HepG2 (cell line): ENCODE measurements around the gene NPHP4. TPM values are rescaled to one million over a fixed set of nuclear protein-coding genes. Genes with fewer than 3 reads are reported as not detected.

Source experiments
- ATAC-seq: fragments of 200-7000 bp; cut with Tn5 transposase; 3 replicates; pipeline ENCODE4 v1.9.1; 2020; ENCODE audit warnings: mild to moderate bottlenecking, moderate library complexity
- BruUV-seq: library from RNA; stranded (reverse); fragments of 400-500 nt; replicated peaks from 2 replicates; lab custom pipeline; 2021; lab: Mats Ljungman, UMichigan
- CTCF ChIA-PET: fragments of 300-600 bp; formaldehyde crosslinking; extraction: SDS; loops from one replicate; lab custom pipeline; 2021; ENCODE audit warnings: low total read pairs, inconsistent platforms, low intra/inter-chr PET ratio; lab: Yijun Ruan, JAX
- POLR2A ChIA-PET: fragments of 350-600 bp; sonication (Branson Sonifier 250); formaldehyde crosslinking; loops from one replicate; lab custom pipeline; 2020; ENCODE audit warnings: antibody characterized with exemption, inconsistent platforms; lab: Yijun Ruan, JAX
- DNase-seq: peaks from one replicate; pipeline ENCODE4 v3.0.0-alpha.2; 2015; ENCODE audit warnings: low spot score
- FAIRE-seq: peaks from 3 replicates; lab custom pipeline; 2011; peaks lifted over from hg19 to GRCh38; lab: Jason Lieb, UNC
- H2AFZ ChIP-seq: one replicate; pipeline ENCODE4 v1.6.1; 2011; ENCODE audit warnings: low read length, inconsistent platforms
- H3K27ac ChIP-seq: fragments of 300-600 bp; 3 replicates; pipeline ENCODE4 v1.8.0; 2011; ENCODE audit warnings: mixed run types, mild to moderate bottlenecking, mixed read lengths, low read length, inconsistent platforms; ENCODE audit not compliant: insufficient read depth; ENCODE audit errors: extremely low read length
- H3K27me3 ChIP-seq, 2 experiments: fragments of 200-600 bp in 1 of 2; 2 replicates in 1 of 2; 3 replicates in 1 of 2; pipeline versions ENCODE4 v1.6.0 to v1.8.0; 2011; ENCODE audit warnings: low read length in 2 of 2, mild to moderate bottlenecking in 2 of 2, moderate library complexity in 2 of 2, inconsistent platforms in 1 of 2; ENCODE audit not compliant: insufficient read depth in 2 of 2, control insufficient read depth in 1 of 2
- H3K36me3 ChIP-seq, 2 experiments: fragments of 200-600 bp in 1 of 2; replicated peaks in 1 of 2; 2 replicates in 1 of 2; 3 replicates in 1 of 2; pipeline versions ENCODE4 v1.5.1 to v1.8.0; 2011; ENCODE audit warnings: low read length in 2 of 2, inconsistent platforms in 1 of 2; ENCODE audit not compliant: insufficient read depth in 2 of 2, control insufficient read depth in 1 of 2
- H3K4me1 ChIP-seq: 2 replicates; pipeline ENCODE4 v1.5.1; 2012; ENCODE audit warnings: low read length, inconsistent platforms; ENCODE audit not compliant: insufficient read depth
- H3K4me2 ChIP-seq: 2 replicates; pipeline ENCODE4 v1.6.0; 2011; ENCODE audit warnings: low read depth, low read length, inconsistent platforms
- H3K4me3 ChIP-seq, 3 experiments: fragments of 200-600 bp in 1 of 3; sonication (generic), shearing (Covaris generic) in 1 of 3; replicated peaks in 1 of 3; 2 replicates each; pipeline ENCODE4 v1.5.1; 2011 to 2016; ENCODE audit warnings: low read length in 3 of 3, inconsistent platforms in 2 of 3, low read depth in 2 of 3, mild to moderate bottlenecking in 2 of 3, control low read depth in 1 of 3, mixed read lengths in 1 of 3; ENCODE audit not compliant: insufficient read depth in 1 of 3
- H3K79me2 ChIP-seq: one replicate; pipeline ENCODE4 v1.6.1; 2011; ENCODE audit warnings: low read length, inconsistent platforms; ENCODE audit not compliant: insufficient read depth
- H3K9ac ChIP-seq: 2 replicates; pipeline ENCODE4 v1.6.0; 2011; ENCODE audit warnings: mild to moderate bottlenecking, low read depth, low read length, inconsistent platforms; ENCODE audit not compliant: insufficient read depth
- H3K9me3 ChIP-seq: 2 replicates; pipeline ENCODE4 v1.5.1; 2012; ENCODE audit warnings: mild to moderate bottlenecking, low read length
- H4K20me1 ChIP-seq: 2 replicates; pipeline ENCODE4 v1.6.0; 2011; ENCODE audit warnings: inconsistent platforms, mild to moderate bottlenecking, low read length, moderate library complexity; ENCODE audit not compliant: insufficient read depth
- KMT2B ChIP-seq: IDR thresholded peaks from 2 replicates; pipeline ENCODE4 v1.6.1; 2016; ENCODE audit warnings: missing genetic modification reagents, missing compliant biosample characterization
- MIER3 ChIP-seq: IDR thresholded peaks from 2 replicates; pipeline ENCODE4 v1.6.1; 2016; ENCODE audit warnings: missing compliant biosample characterization, borderline replicate concordance
- MYC ChIP-seq: sonication (generic); formaldehyde crosslinking; IDR thresholded peaks from 2 replicates; pipeline ENCODE4 v1.9.0; 2021; ENCODE audit warnings: missing genetic modification reagents, borderline replicate concordance
- NR1H2 ChIP-seq: sonication (generic); formaldehyde crosslinking; IDR thresholded peaks from 2 replicates; pipeline ENCODE4 v1.8.1; 2022; ENCODE audit warnings: low read depth, missing genetic modification reagents, borderline replicate concordance
- NR2F6 ChIP-seq, 2 experiments: IDR thresholded peaks; 2 replicates each; pipeline ENCODE4 v1.6.1; 2016; ENCODE audit warnings: antibody characterized with exemption in 1 of 2, mild to moderate bottlenecking in 1 of 2
- ONECUT2 ChIP-seq: sonication (generic); formaldehyde crosslinking; IDR thresholded peaks from 2 replicates; pipeline ENCODE4 v1.4.0; 2020; ENCODE audit warnings: missing genetic modification reagents
- POLR2G ChIP-seq: fragments of 200-400 bp; formaldehyde crosslinking; IDR thresholded peaks from 2 replicates; pipeline ENCODE4 v1.6.1; 2018; ENCODE audit warnings: mild to moderate bottlenecking, low read depth, low read length, moderate library complexity
- RNF2 ChIP-seq: fragments of 450-650 bp; conservative IDR thresholded peaks from 2 replicates; pipeline ENCODE4 v1.6.1; 2016; ENCODE audit warnings: low read depth
- TEF ChIP-seq: sonication (generic); formaldehyde crosslinking; IDR thresholded peaks from 2 replicates; pipeline ENCODE4 v1.5.0; 2020; ENCODE audit warnings: missing genetic modification reagents
- ZFP37 ChIP-seq: sonication (generic); formaldehyde crosslinking; IDR thresholded peaks from 2 replicates; pipeline ENCODE4 v1.4.0; 2020; ENCODE audit warnings: missing genetic modification reagents, borderline replicate concordance
- WGBS: methylation state at CpG from one replicate; pipeline ENCODE4 v1.1.6; 2017; ENCODE audit warnings: low lambda C conversion rate; 5-methylcytosine and 5-hydroxymethylcytosine counted together
- in situ Hi-C: cut with HindIII; loops from 2 replicates; pipeline ENCODE4 v1.10.0; 2017; ENCODE audit warnings: low pct_unique_long_range_greater_than_20kb; ENCODE audit not compliant: extremely low pct_ligation_motif_present
- intact Hi-C: fragments of 100-400 bp; cut with micrococcal nuclease; formaldehyde crosslinking; loops from one replicate; pipeline ENCODE4 v1.10.0; 2022; ENCODE audit not compliant: unreplicated experiment
- polyA plus RNA-seq, 8 experiments: library from polyadenylated mRNA; depleted of rRNA in 3 of 8; stranded (reverse) in 7 of 8; unstranded in 1 of 8; fragments of >200 nt; fragmentation: Illumina TruSeq in 4 of 8; extraction: Trizol in 4 of 8; gene quantifications; 2 replicates each; pipeline versions ENCODE4 v1.2.1 to v1.2.3, GENCODE V29; 2011 to 2016; ENCODE audit warnings: low read depth in 4 of 8, missing spikeins in 1 of 8, mixed read lengths in 1 of 8; ENCODE audit not compliant: insufficient read depth in 1 of 8
- total RNA-seq, 5 experiments: library from RNA; depleted of rRNA; stranded (reverse); fragments of >200 nt; fragmentation: Illumina TruSeq; extraction: Trizol; gene quantifications; 2 replicates each; pipeline ENCODE4 v1.2.3, GENCODE V29; 2016; ENCODE audit warnings: low read depth in 1 of 5
- TF ChIP-seq, protein P1 (sequence below): IDR thresholded peaks from 2 replicates; pipeline ENCODE4 v1.6.1; 2018; ENCODE audit warnings: missing genetic modification reagents

The NPHP4 gene
- total and polyA plus RNA-seq, 2 of the 13 experiments (the other 11 are each of a cell fraction or from before 2014, with no cell fraction given): 4.4 to 6.8 TPM

GRCh38 chr1:5865056-5865455 is 127.2 kb downstream of the NPHP4 start:
- Histone ChIP-seq H3K9me3 (no peaks in the 10 kb centered on the region), H4K20me1 (no peaks in the 10 kb centered on the region), H3K79me2 (no peaks in the 10 kb centered on the region), H3K4me1 (no peaks in the 10 kb centered on the region), H2AFZ (no peak overlapping the region), H3K9ac (no peak overlapping the region), H3K4me3 (no peak overlapping the region), H3K27me3 (no peaks in the 10 kb centered on the region), H3K27ac (no peak overlapping the region), H3K36me3 (peaks cover 6 to 19% of the 10 kb centered on the region in 2 experiments; a peak in 3 of 5 replicates), H3K4me2 (no peak overlapping the region)
- ChIA-PET CTCF (no interaction called here), POLR2A (no interaction called here)
- no peak for DNase-seq
- WGBS: 92% methylated on average over 7 of the region's 16 CpGs
- in situ Hi-C loops (no loop called here), intact Hi-C loops (no loop called here)
- TF ChIP-seq RNF2: no peak
- TF ChIP-seq MIER3 (CRISPR knock-in tag): no peak
- no peak for TF ChIP-seq NR2F6 (IDR thresholded peaks at IDR 0.05)
- no peak for TF ChIP-seq NR2F6 (CRISPR knock-in tag; IDR thresholded peaks at IDR 0.05)
- TF ChIP-seq MYC: no peak
- TF ChIP-seq ONECUT2 (CRISPR knock-in tag): no peak
- TF ChIP-seq NR1H2: no peak
- TF ChIP-seq, protein P1, sequence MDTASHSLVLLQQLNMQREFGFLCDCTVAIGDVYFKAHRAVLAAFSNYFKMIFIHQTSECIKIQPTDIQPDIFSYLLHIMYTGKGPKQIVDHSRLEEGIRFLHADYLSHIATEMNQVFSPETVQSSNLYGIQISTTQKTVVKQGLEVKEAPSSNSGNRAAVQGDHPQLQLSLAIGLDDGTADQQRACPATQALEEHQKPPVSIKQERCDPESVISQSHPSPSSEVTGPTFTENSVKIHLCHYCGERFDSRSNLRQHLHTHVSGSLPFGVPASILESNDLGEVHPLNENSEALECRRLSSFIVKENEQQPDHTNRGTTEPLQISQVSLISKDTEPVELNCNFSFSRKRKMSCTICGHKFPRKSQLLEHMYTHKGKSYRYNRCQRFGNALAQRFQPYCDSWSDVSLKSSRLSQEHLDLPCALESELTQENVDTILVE: no peak
- TF ChIP-seq POLR2G: no peak
- no peak for TF ChIP-seq TEF (CRISPR knock-in tag)
- no peak for TF ChIP-seq ZFP37 (CRISPR knock-in tag)
- no peak for TF ChIP-seq KMT2B (CRISPR knock-in tag)
- ATAC-seq: no peak
- FAIRE-seq: no peak
- no TSS peak for BruUV-seq
